Measurements from ENCODE around the gene KLF15. TPM values are rescaled to one million over a fixed set of nuclear protein-coding genes. Genes with fewer than 3 reads are reported as not detected.

KLF15 gene
- total and polyA plus RNA-seq, 5 donors from 2014 or later, result not detected

- no peaks in the 10 kb centered on the region for H3K4me1 ChIP-seq (ENCODE audit: control insufficient read depth, insufficient read depth, low read length, poor library complexity, severe bottlenecking)
- Mint-ChIP-seq H3K4me1 (no peaks in the 10 kb centered on the region), H3K36me3 (no peaks in the 10 kb centered on the region), H3K9me3 (no peaks in the 10 kb centered on the region), H3K27ac (no peak overlapping the region), H3K27me3 (peaks cover 4% of the 10 kb centered on the region), H3K4me3 (no peak overlapping the region)
- no peak overlapping the region for H3K27ac ChIP-seq (ENCODE audit: insufficient read depth, low read length, poor library complexity, severe bottlenecking)
- ATAC-seq (ENCODE audit: low read depth in 2 of 2) (no peak), DNase-seq (no peak)
- no peaks in the 10 kb centered on the region for H3K36me3 ChIP-seq (ENCODE audit: control insufficient read depth, insufficient read depth, low read length)
- no peaks in the 10 kb centered on the region for H3K9me3 ChIP-seq (ENCODE audit: control insufficient read depth in 2 of 2, low read length in 2 of 2)
- H3K27me3 ChIP-seq (ENCODE audit: control insufficient read depth, insufficient read depth, low read length), result no peaks in the 10 kb centered on the region
- H3K4me3 ChIP-seq (ENCODE audit: low read depth, low read length), result no peak overlapping the region
These were observed 15.5 kb downstream of the KLF15 start for GRCh38 chr3:126341755-126342150.

GRCh38 chr3:126340943-126341754 lies 16.1 kb downstream of the KLF15 start:
- no peaks in the 10 kb centered on the region for H3K4me1 ChIP-seq (ENCODE audit: control insufficient read depth, insufficient read depth, low read length, poor library complexity, severe bottlenecking)
- DNase-seq, result no peak
- no peaks in the 10 kb centered on the region for H3K9me3 ChIP-seq (ENCODE audit: control insufficient read depth in 2 of 2, low read length in 2 of 2)
- no peaks in the 10 kb centered on the region for H3K27me3 ChIP-seq (ENCODE audit: control insufficient read depth, insufficient read depth, low read length)
- no peaks in the 10 kb centered on the region for H3K9me3 Mint-ChIP-seq
- H3K36me3 Mint-ChIP-seq, result no peaks in the 10 kb centered on the region
- no peak overlapping the region for H3K27ac Mint-ChIP-seq
- no peak overlapping the region for H3K4me3 ChIP-seq (ENCODE audit: low read depth, low read length)
- peaks cover 4% of the 10 kb centered on the region for H3K27me3 Mint-ChIP-seq
- H3K36me3 ChIP-seq (ENCODE audit: control insufficient read depth, insufficient read depth, low read length), result no peaks in the 10 kb centered on the region
- no peak for ATAC-seq (ENCODE audit: low read depth in 2 of 2)
- H3K27ac ChIP-seq (ENCODE audit: insufficient read depth, low read length, poor library complexity, severe bottlenecking), result no peak overlapping the region
- H3K4me3 Mint-ChIP-seq, result no peak overlapping the region
- no peaks in the 10 kb centered on the region for H3K4me1 Mint-ChIP-seq

GRCh38 chr3:126340596-126340942 lies 16.6 kb downstream of the KLF15 start:
- H3K9me3 ChIP-seq (ENCODE audit: control insufficient read depth in 2 of 2, low read length in 2 of 2), result no peaks in the 10 kb centered on the region
- Mint-ChIP-seq H3K36me3 (no peaks in the 10 kb centered on the region), H3K4me1 (no peaks in the 10 kb centered on the region), H3K27ac (no peak overlapping the region), H3K9me3 (no peaks in the 10 kb centered on the region), H3K4me3 (no peak overlapping the region), H3K27me3 (peaks cover 4% of the 10 kb centered on the region)
- ATAC-seq (ENCODE audit: low read depth in 2 of 2) (no peak), DNase-seq (no peak)
- H3K4me3 ChIP-seq (ENCODE audit: low read depth, low read length), result no peak overlapping the region
- no peaks in the 10 kb centered on the region for H3K4me1 ChIP-seq (ENCODE audit: control insufficient read depth, insufficient read depth, low read length, poor library complexity, severe bottlenecking)
- no peaks in the 10 kb centered on the region for H3K36me3 ChIP-seq (ENCODE audit: control insufficient read depth, insufficient read depth, low read length)
- no peak overlapping the region for H3K27ac ChIP-seq (ENCODE audit: insufficient read depth, low read length, poor library complexity, severe bottlenecking)
- no peaks in the 10 kb centered on the region for H3K27me3 ChIP-seq (ENCODE audit: control insufficient read depth, insufficient read depth, low read length)

GRCh38 chr3:126340081-126340511 lies 17.1 kb downstream of the KLF15 start:
- DNase-seq (no peak), ATAC-seq (ENCODE audit: low read depth in 2 of 2) (no peak)
- H3K4me1 ChIP-seq (ENCODE audit: control insufficient read depth, insufficient read depth, low read length, poor library complexity, severe bottlenecking), result no peaks in the 10 kb centered on the region
- no peaks in the 10 kb centered on the region for H3K27me3 ChIP-seq (ENCODE audit: control insufficient read depth, insufficient read depth, low read length)
- no peak overlapping the region for H3K27ac ChIP-seq (ENCODE audit: insufficient read depth, low read length, poor library complexity, severe bottlenecking)
- no peaks in the 10 kb centered on the region for H3K9me3 Mint-ChIP-seq
- no peaks in the 10 kb centered on the region for H3K4me1 Mint-ChIP-seq
- no peak overlapping the region for H3K4me3 ChIP-seq (ENCODE audit: low read depth, low read length)
- no peaks in the 10 kb centered on the region for H3K36me3 ChIP-seq (ENCODE audit: control insufficient read depth, insufficient read depth, low read length)
- no peak overlapping the region for H3K4me3 Mint-ChIP-seq
- no peak overlapping the region for H3K27ac Mint-ChIP-seq
- no peaks in the 10 kb centered on the region for H3K36me3 Mint-ChIP-seq
- H3K9me3 ChIP-seq (ENCODE audit: control insufficient read depth in 2 of 2, low read length in 2 of 2), result no peaks in the 10 kb centered on the region
- peaks cover 4% of the 10 kb centered on the region for H3K27me3 Mint-ChIP-seq

GRCh38 chr3:126339466-126339865 lies 17.7 kb downstream of the KLF15 start:
- DNase-seq, result no peak
- no peak overlapping the region for H3K4me3 ChIP-seq (ENCODE audit: low read depth, low read length)
- H3K4me1 ChIP-seq (ENCODE audit: control insufficient read depth, insufficient read depth, low read length, poor library complexity, severe bottlenecking), result no peaks in the 10 kb centered on the region
- H3K27me3 Mint-ChIP-seq, result peaks cover 4% of the 10 kb centered on the region
- H3K36me3 ChIP-seq (ENCODE audit: control insufficient read depth, insufficient read depth, low read length), result no peaks in the 10 kb centered on the region
- no peak overlapping the region for H3K4me3 Mint-ChIP-seq
- no peaks in the 10 kb centered on the region for H3K27me3 ChIP-seq (ENCODE audit: control insufficient read depth, insufficient read depth, low read length)
- no peaks in the 10 kb centered on the region for H3K9me3 Mint-ChIP-seq
- no peak for ATAC-seq (ENCODE audit: low read depth in 2 of 2)
- no peaks in the 10 kb centered on the region for H3K4me1 Mint-ChIP-seq
- no peak overlapping the region for H3K27ac ChIP-seq (ENCODE audit: insufficient read depth, low read length, poor library complexity, severe bottlenecking)
- H3K36me3 Mint-ChIP-seq, result no peaks in the 10 kb centered on the region
- no peak overlapping the region for H3K27ac Mint-ChIP-seq
- no peaks in the 10 kb centered on the region for H3K9me3 ChIP-seq (ENCODE audit: control insufficient read depth in 2 of 2, low read length in 2 of 2)

GRCh38 chr3:126338790-126339288 lies 18.4 kb downstream of the KLF15 start:
- Histone ChIP-seq H3K27me3 (ENCODE audit: control insufficient read depth, insufficient read depth, low read length) (no peaks in the 10 kb centered on the region), H3K4me1 (ENCODE audit: control insufficient read depth, insufficient read depth, low read length, poor library complexity, severe bottlenecking) (no peaks in the 10 kb centered on the region), H3K4me3 (ENCODE audit: low read depth, low read length) (no peak overlapping the region), H3K36me3 (ENCODE audit: control insufficient read depth, insufficient read depth, low read length) (no peaks in the 10 kb centered on the region), H3K27ac (ENCODE audit: insufficient read depth, low read length, poor library complexity, severe bottlenecking) (no peak overlapping the region), H3K9me3 (ENCODE audit: control insufficient read depth in 2 of 2, low read length in 2 of 2) (no peaks in the 10 kb centered on the region)
- DNase-seq, result no peak
- Mint-ChIP-seq H3K4me1 (no peaks in the 10 kb centered on the region), H3K4me3 (no peak overlapping the region), H3K27ac (no peak overlapping the region), H3K27me3 (peaks cover 4% of the 10 kb centered on the region), H3K36me3 (no peaks in the 10 kb centered on the region), H3K9me3 (no peaks in the 10 kb centered on the region)
- ATAC-seq (ENCODE audit: low read depth in 2 of 2), result no peak

- H3K27me3 ChIP-seq (ENCODE audit: control insufficient read depth, insufficient read depth, low read length), result no peaks in the 10 kb centered on the region
- Mint-ChIP-seq H3K4me1 (no peaks in the 10 kb centered on the region), H3K27me3 (peaks cover 4% of the 10 kb centered on the region), H3K27ac (no peak overlapping the region), H3K36me3 (no peaks in the 10 kb centered on the region), H3K9me3 (no peaks in the 10 kb centered on the region), H3K4me3 (no peak overlapping the region)
- DNase-seq (no peak), ATAC-seq (ENCODE audit: low read depth in 2 of 2) (no peak)
- no peaks in the 10 kb centered on the region for H3K9me3 ChIP-seq (ENCODE audit: control insufficient read depth in 2 of 2, low read length in 2 of 2)
- no peak overlapping the region for H3K4me3 ChIP-seq (ENCODE audit: low read depth, low read length)
- H3K4me1 ChIP-seq (ENCODE audit: control insufficient read depth, insufficient read depth, low read length, poor library complexity, severe bottlenecking), result no peaks in the 10 kb centered on the region
- no peak overlapping the region for H3K27ac ChIP-seq (ENCODE audit: insufficient read depth, low read length, poor library complexity, severe bottlenecking)
- H3K36me3 ChIP-seq (ENCODE audit: control insufficient read depth, insufficient read depth, low read length), result no peaks in the 10 kb centered on the region
These were observed 19.1 kb downstream of the KLF15 start for GRCh38 chr3:126337980-126338651.

Measured in CD4-positive, CD25-positive, alpha-beta regulatory T cell (primary cell).